Measurements from ENCODE around the gene C16orf95. TPM values are rescaled to one million over a fixed set of nuclear protein-coding genes. Genes with fewer than 3 reads are reported as not detected.

Gene C16orf95
- total and polyA plus RNA-seq, 2 experiments from 2014 or later = 4.7 to 6.6 TPM

DNA sequence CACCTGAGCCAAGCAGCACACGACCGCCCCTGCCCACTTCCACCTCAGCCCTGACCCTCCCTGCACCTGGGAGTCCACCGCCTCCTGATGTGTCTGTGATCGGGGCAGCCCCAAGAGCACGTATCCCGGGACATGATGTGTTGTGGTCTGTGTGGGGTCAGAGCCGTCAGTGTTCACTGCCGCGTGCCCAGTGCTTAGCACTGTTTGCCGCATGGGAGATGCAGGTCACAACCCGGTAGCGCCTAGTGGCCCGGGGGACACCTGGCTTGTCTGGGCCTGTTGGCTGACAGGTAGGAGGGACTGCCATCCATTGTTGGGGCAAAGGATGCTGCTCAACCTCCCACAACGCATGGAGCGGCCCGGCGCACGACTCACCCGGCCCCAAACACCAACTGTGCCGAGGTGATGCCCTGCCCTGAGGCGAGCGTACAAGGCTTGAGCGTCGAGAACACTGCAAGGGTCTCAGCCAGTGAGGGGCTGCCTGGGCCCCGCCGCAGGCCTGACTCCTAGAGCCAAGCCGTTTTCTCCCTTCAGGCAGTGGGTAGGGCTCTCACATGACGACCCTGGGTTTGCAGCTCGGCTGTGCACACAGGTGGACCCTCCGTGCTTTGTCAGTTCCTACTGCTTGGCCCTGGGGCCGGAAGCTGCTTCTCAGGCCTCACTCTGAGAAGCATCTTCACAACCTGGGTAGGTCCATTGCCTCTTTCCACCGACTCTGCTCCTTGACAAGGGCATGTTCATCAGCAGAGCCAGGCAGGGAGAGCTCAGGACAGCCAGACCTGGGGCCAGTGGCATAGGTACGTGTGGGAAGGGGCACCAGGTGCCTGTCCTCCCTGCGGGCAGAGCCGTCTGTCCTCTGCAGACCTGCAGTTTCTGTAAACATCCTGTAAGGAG is 5.9 kb upstream of the C16orf95 start:
- TF ChIP-seq, protein P1, sequence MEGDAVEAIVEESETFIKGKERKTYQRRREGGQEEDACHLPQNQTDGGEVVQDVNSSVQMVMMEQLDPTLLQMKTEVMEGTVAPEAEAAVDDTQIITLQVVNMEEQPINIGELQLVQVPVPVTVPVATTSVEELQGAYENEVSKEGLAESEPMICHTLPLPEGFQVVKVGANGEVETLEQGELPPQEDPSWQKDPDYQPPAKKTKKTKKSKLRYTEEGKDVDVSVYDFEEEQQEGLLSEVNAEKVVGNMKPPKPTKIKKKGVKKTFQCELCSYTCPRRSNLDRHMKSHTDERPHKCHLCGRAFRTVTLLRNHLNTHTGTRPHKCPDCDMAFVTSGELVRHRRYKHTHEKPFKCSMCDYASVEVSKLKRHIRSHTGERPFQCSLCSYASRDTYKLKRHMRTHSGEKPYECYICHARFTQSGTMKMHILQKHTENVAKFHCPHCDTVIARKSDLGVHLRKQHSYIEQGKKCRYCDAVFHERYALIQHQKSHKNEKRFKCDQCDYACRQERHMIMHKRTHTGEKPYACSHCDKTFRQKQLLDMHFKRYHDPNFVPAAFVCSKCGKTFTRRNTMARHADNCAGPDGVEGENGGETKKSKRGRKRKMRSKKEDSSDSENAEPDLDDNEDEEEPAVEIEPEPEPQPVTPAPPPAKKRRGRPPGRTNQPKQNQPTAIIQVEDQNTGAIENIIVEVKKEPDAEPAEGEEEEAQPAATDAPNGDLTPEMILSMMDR (IDR thresholded peaks at IDR 0.05; ENCODE audit: poor library complexity) = no peak
- TF ChIP-seq EZH2phosphoT487 (IDR thresholded peaks at IDR 0.05; ENCODE audit: low read depth, severe bottlenecking, unreplicated experiment) (no peak), EZH2 (IDR thresholded peaks at IDR 0.05; ENCODE audit: borderline replicate concordance) (no peak)
- Histone ChIP-seq H3K79me2 (peaks cover 14% of the 10 kb centered on the region), H3K9me3 (ENCODE audit: low read depth) (no peaks in the 10 kb centered on the region), H3K4me1 (ENCODE audit: insufficient read depth) (no peaks in the 10 kb centered on the region), H4K20me1 (ENCODE audit: insufficient read depth, poor library complexity, severe bottlenecking) (no peaks in the 10 kb centered on the region), H2AFZ (no peak overlapping the region), H3K9me2 (replicated peaks; ENCODE audit: insufficient read depth) (no peaks in the 10 kb centered on the region), H3K27me3 (no peaks in the 10 kb centered on the region), H3K4me2 (no peak overlapping the region), H3K27ac (no peak overlapping the region), H3K36me3 (replicated peaks; ENCODE audit: insufficient read depth, low read depth) (no peaks in the 10 kb centered on the region), H3K4me3 (no peak overlapping the region)
- no peak for DNase-seq (ENCODE audit: low spot score)
- 95% methylated on average over 35 of the region's 35 CpGs for WGBS (ENCODE audit: low lambda C conversion rate, missing lambda C conversion rate)

DNA sequence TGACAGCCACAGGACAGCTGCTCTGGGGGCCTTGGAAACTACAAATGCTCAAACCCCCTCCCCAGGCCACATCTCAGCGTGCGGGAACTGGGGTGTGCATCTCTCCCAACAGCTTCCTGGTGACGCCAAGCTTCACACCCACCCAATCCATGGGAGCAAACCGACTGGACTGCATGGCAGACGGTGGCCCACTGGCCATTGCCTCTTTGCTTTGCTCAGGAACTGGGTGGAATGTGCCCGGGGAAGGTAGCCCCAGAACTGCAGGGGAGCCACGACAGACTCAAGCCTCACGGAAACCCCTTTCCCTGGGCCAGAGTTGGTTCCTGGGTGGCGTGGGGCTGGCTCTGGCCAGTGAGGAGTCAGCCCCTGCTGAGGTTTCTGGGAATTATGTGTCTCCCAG is 5.2 kb upstream of the C16orf95 start:
- H3K4me1 ChIP-seq (ENCODE audit: insufficient read depth) = no peaks in the 10 kb centered on the region
- no peaks in the 10 kb centered on the region for H3K27me3 ChIP-seq
- H3K4me2 ChIP-seq = no peak overlapping the region
- DNase-seq (ENCODE audit: low spot score) = no peak
- H3K4me3 ChIP-seq = no peak overlapping the region
- H2AFZ ChIP-seq = no peak overlapping the region
- peaks cover 21% of the 10 kb centered on the region for H3K79me2 ChIP-seq
- no peaks in the 10 kb centered on the region for H4K20me1 ChIP-seq (ENCODE audit: insufficient read depth, poor library complexity, severe bottlenecking)
- H3K27ac ChIP-seq = no peak overlapping the region
- no peaks in the 10 kb centered on the region for H3K36me3 ChIP-seq (replicated peaks; ENCODE audit: insufficient read depth, low read depth)
- no peaks in the 10 kb centered on the region for H3K9me2 ChIP-seq (replicated peaks; ENCODE audit: insufficient read depth)
- no peak for TF ChIP-seq EZH2 (IDR thresholded peaks at IDR 0.05; ENCODE audit: borderline replicate concordance)
- H3K9me3 ChIP-seq (ENCODE audit: low read depth) = no peaks in the 10 kb centered on the region
- WGBS (ENCODE audit: low lambda C conversion rate, missing lambda C conversion rate) = 96% methylated on average over 9 of the region's 9 CpGs

GRCh38 chr16:87321336-87322107 is 4.3 kb upstream of the C16orf95 start:
- Histone ChIP-seq H2AFZ (no peak overlapping the region), H3K79me2 (peaks cover 21% of the 10 kb centered on the region), H3K9me3 (ENCODE audit: low read depth) (no peaks in the 10 kb centered on the region), H3K36me3 (replicated peaks; ENCODE audit: insufficient read depth, low read depth) (no peaks in the 10 kb centered on the region), H4K20me1 (ENCODE audit: insufficient read depth, poor library complexity, severe bottlenecking) (no peaks in the 10 kb centered on the region), H3K4me2 (no peak overlapping the region), H3K4me1 (ENCODE audit: insufficient read depth) (no peaks in the 10 kb centered on the region), H3K9me2 (replicated peaks; ENCODE audit: insufficient read depth) (no peaks in the 10 kb centered on the region), H3K27me3 (no peaks in the 10 kb centered on the region), H3K4me3 (no peak overlapping the region), H3K27ac (no peak overlapping the region)
- DNase-seq (ENCODE audit: low spot score) = no peak
- TF ChIP-seq EZH2 (IDR thresholded peaks at IDR 0.05; ENCODE audit: borderline replicate concordance) = no peak
- TF ChIP-seq, protein P1 (IDR thresholded peaks at IDR 0.05; ENCODE audit: poor library complexity) = no peak
- no peak for TF ChIP-seq EZH2phosphoT487 (IDR thresholded peaks at IDR 0.05; ENCODE audit: low read depth, severe bottlenecking, unreplicated experiment)
- WGBS (ENCODE audit: low lambda C conversion rate, missing lambda C conversion rate) = 88% methylated on average over 19 of the region's 20 CpGs

Data from hepatocyte (in vitro differentiated cells).